Measurements from ENCODE around the gene FAHD2A. TPM values are rescaled to one million over a fixed set of nuclear protein-coding genes. Genes with fewer than 3 reads are reported as not detected.

FAHD2A gene
- total RNA-seq, 1 donor from 2014 or later = 42.0 TPM

DNA sequence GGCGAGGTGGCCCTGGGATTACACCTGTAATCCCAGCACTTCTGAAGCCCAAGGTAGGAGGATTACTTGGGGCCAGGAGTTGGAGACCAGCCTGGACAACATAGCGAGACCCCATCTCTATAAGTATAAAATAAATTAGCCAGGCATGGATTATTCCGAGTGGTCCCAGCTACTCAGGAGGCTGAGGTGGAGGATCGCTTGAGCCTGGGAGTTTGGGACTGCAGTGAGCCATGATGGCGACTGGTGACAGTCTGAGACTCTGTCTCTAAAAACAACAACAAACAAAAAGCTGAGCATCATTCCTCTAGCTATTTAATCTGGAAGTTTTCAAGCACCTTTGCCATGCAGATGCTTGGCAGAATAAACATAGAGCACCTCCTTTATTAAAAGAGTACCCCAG, 21.8 kb upstream of the FAHD2A start:
- Histone ChIP-seq H3K27me3 (no peaks in the 10 kb centered on the region), H3K4me1 (peaks cover 21% of the 10 kb centered on the region), H3K9me3 (no peaks in the 10 kb centered on the region), H3K36me3 (peaks cover 0 to 11% of the 10 kb centered on the region in 2 donors), H3K27ac (no peak overlapping the region), H3K4me3 (no peak overlapping the region)
- DNase-seq (ENCODE audit: extremely low spot score in 2 of 2) = no peak
- intact Hi-C loops (cut with DNase I) = no loop called here
- no peak for TF ChIP-seq POLR2A (IDR thresholded peaks at IDR 0.05)
- TF ChIP-seq CTCF (IDR thresholded peaks at IDR 0.05) = no peak
- TF ChIP-seq POLR2AphosphoS5 (IDR thresholded peaks at IDR 0.05; ENCODE audit: insufficient read depth in 1 of 2, low read depth in 1 of 2) = no peak

DNA sequence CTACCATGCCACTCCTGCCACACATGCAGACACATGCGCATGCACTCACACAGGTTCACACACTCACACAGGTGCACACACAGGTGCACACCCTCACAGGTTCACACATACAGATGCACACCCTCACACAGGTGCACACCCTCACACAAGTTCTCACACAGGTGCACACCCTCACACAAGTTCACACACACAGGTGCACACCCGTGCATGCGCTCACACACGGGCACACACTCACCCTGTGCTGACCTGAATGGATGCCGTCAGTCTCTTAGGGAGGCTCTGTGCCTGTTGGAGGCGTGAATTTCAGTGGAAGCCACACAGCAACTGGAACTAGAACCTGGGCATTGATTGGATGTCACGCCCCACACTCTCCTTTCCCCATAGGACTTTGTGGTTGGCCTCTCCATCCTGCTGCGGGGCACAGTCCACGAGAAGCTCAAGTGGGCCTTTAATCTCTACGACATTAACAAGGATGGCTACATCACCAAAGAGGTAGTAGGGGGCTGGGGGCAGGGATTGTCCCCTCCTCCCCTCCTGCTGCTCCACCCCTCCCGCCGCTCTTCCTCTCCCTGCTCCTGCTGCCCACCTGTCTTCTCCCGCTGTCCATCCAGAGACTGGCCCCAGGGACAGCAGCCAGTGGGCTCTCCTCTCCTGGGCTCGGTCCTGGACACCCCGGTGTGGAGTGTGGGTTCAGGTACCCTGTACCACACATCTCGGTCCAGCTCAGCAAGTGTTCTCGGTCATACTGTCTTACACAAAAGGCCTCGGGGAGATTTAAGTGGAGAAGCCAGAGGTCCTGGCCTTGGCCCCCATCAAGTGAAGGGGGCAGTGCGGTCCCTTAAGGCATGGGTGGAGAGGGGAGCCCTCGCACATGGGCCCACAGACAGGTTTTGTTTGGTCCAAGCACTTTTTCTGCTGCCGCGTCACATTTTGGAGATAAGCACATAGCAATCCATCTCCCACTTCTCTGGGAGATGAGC, 21.0 kb upstream of the FAHD2A start:
- peaks cover 0 to 11% of the 10 kb centered on the region in 2 donors for H3K36me3 ChIP-seq
- TF ChIP-seq POLR2AphosphoS5 (IDR thresholded peaks at IDR 0.05; ENCODE audit: insufficient read depth in 1 of 2, low read depth in 1 of 2) = no peak
- no peak for TF ChIP-seq CTCF (IDR thresholded peaks at IDR 0.05)
- TF ChIP-seq POLR2A (IDR thresholded peaks at IDR 0.05) = no peak
- no peaks in the 10 kb centered on the region for H3K27me3 ChIP-seq
- no peak for DNase-seq (ENCODE audit: extremely low spot score in 2 of 2)
- peaks cover 28% of the 10 kb centered on the region for H3K4me1 ChIP-seq
- no peaks in the 10 kb centered on the region for H3K9me3 ChIP-seq
- no peak overlapping the region for H3K27ac ChIP-seq
- no peak overlapping the region for H3K4me3 ChIP-seq
- intact Hi-C loops (cut with DNase I) = no loop called here

DNA sequence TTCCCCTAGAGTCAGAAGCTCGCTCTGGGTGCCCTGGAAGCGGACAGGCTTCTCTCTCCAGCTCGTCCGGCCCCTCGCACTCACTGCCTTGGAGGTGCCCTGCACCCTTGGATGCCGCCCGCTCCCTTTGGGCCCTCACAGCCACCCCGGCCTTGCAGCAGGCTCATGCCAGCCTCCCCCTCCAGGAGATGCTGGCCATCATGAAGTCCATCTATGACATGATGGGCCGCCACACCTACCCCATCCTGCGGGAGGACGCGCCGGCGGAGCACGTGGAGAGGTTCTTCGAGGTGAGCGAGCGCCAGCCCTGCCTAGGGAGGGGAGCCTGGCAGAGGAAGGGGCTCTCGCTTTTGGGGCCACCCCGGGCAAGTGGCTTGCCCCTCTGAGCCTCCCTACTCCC, 20.3 kb upstream of the FAHD2A start:
- Histone ChIP-seq H3K27me3 (no peaks in the 10 kb centered on the region), H3K9me3 (no peaks in the 10 kb centered on the region), H3K4me3 (no peak overlapping the region), H3K4me1 (peaks cover 28% of the 10 kb centered on the region), H3K36me3 (peaks cover 0 to 5% of the 10 kb centered on the region in 2 donors), H3K27ac (no peak overlapping the region)
- intact Hi-C loops (cut with DNase I) = no loop called here
- TF ChIP-seq POLR2AphosphoS5 (IDR thresholded peaks at IDR 0.05; ENCODE audit: insufficient read depth in 1 of 2, low read depth in 1 of 2) (no peak), POLR2A (IDR thresholded peaks at IDR 0.05) (no peak), CTCF (IDR thresholded peaks at IDR 0.05) (no peak)
- DNase-seq (ENCODE audit: extremely low spot score in 2 of 2) = no peak

- intact Hi-C loops (cut with DNase I) = no loop called here
- no peak overlapping the region for H3K4me3 ChIP-seq
- TF ChIP-seq POLR2AphosphoS5 (IDR thresholded peaks at IDR 0.05; ENCODE audit: insufficient read depth in 1 of 2, low read depth in 1 of 2) (no peak), CTCF (IDR thresholded peaks at IDR 0.05) (no peak), POLR2A (IDR thresholded peaks at IDR 0.05) (no peak)
- no peaks in the 10 kb centered on the region for H3K27me3 ChIP-seq
- no peak for DNase-seq (ENCODE audit: extremely low spot score in 2 of 2)
- H3K9me3 ChIP-seq = no peaks in the 10 kb centered on the region
- H3K36me3 ChIP-seq = no peaks in the 10 kb centered on the region
- peaks cover 28% of the 10 kb centered on the region for H3K4me1 ChIP-seq
- H3K27ac ChIP-seq = no peak overlapping the region
These were observed 19.5 kb upstream of the FAHD2A start for GRCh38 chr2:95382686-95383634.

Data from vagina (tissue), 2 donors.